Myocyte (in vitro differentiated cells): Measurements from ENCODE around the gene ATP5F1E. TPM values are rescaled to one million over a fixed set of nuclear protein-coding genes. Genes with fewer than 3 reads are reported as not detected.
A peak's percentile ranks its signal among the peaks of the same experiment; 100 is the strongest.
"Not testable (repeated sequence)": the region's sequence is repeated elsewhere in the genome, so short reads cannot be mapped to it uniquely, and the experiment has no call there.

Source experiments
- DNase-seq: peaks from one replicate; pipeline ENCODE4 v3.0.0-alpha.2; 2012; ENCODE audit warnings: low read depth
- total RNA-seq: library from RNA; depleted of rRNA; stranded (reverse); fragments of >200 nt; gene quantifications from 2 replicates; pipeline ENCODE4 v1.2.3, GENCODE V29; 2014

The ATP5F1E gene
- total RNA-seq, 1 donor from 2014 or later, result 29.0 TPM

- DNase-seq, result no peak
Observed at GRCh38 chr20:58992911-58993310, 39.2 kb downstream of the ATP5F1E start.

DNA sequence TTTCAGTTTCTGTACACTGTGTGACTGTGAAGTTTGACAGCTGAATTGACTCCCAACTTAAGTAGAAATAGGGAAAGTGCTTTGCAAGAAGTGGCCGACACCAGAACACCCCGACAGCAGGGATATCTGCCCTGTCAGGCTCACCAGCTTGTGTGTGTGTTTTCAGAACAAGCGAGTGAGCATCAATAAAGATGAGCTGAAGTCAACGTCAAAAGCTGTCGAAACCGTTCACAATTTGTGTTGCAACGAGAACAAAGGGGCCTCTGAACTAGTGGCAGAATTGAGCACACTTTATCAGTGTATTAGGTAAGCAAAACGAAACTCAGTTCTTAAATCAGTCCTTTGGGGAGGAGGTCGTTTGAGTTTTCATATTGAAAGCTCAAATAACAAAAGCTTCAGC is 40.4 kb downstream of the ATP5F1E start:
- no peak for DNase-seq

- no peak for DNase-seq
Observed at GRCh38 chr20:58990651-58991445, 41.3 kb downstream of the ATP5F1E start.

DNA sequence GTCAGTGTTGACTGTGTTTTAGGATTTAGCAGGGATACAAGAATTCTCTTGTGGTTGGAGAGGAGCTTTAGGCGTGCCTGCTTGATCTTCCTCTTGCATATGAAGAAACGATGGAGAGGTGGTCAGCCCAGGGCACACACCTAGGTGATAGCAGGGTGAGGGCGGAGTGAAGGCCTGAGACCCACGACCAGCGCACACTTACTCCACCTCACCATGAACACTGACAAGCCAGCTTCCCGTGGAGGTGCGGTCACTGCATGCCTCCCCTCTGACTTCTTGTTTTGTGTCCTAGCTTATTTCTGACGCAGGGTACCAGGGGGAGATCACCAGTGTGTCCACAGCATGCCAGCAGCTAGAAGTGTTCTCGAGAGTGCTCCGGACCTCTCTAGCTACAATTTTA is 42.9 kb downstream of the ATP5F1E start:
- DNase-seq, result no peak

DNA sequence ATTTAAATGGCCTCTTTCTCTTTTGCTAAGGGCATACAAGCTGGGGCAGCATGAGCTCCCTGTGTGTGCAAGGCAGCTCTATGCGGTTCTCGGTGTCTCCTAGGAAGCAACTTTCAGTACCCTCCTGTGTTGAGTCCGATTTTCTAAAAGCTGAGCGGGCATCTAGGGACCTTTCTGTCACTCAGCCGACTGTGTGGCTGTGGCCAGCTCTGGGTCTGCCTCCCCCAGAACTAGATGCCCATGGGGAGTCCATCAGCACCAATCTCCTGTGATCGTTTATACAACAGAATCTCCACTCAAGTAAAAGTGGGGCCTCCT is 43.6 kb downstream of the ATP5F1E start:
- DNase-seq, result no peak

GRCh38 chr20:58987790-58988564 is 44.2 kb downstream of the ATP5F1E start:
- peak; percentile 36 for DNase-seq

DNA sequence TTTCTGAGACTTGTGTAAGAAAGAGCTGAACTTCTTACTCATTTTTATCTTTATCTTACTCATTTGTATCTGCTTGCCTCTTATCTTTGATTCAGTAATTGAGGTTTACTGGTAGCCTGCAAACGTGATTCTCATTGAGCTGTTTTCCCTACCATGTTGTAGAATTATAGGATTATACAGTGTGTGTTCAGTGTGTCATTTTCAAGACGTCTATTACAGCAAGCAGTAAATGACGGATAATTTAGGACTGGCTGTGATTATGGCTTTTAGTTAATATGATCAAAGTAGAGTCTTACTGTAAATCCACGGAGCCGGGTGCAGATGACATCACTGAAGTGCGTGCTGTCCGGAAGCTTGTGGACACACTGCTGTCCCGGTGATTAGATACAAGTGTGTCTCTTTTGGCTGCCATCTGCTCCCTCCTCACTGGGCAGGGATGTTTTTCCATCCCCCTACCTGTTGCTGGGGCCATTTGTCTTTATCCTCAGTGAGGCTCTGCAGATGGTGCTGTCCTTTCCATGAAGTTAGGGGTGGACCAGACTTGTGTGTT is 45.1 kb downstream of the ATP5F1E start:
- DNase-seq, result no peak

DNA sequence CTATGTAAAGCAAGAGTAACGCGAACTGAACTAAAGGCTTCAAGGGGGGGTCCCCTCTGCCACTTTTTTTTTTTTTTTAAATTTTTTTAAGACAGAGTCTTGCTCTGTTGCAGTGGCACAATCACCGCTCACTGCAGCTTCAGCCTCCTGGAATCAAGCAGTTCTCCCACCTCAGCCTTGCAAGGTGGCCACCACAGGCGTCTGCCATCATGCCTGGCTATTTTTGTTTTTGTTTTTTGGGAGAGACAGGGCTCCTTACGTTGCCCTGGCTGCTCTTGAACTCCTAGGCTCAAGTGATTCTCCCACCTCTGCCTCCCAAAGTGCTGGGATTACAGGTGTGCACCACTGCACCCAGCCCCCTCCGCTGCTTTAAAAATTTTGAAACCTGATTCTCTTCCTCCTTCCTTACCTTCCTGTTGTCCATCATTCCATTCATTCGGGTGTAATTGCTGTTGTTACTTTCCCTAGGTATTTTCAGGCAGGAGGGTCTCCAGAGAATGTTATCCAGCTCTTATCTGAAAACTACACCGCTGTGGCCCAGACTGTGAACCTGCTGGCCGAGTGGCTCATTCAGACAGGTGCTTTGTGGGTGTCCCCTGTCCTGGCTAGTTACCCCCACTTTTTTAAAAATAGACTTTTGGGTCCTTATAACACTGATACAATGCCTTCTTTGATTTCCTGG is 45.7 kb downstream of the ATP5F1E start:
- no peak for DNase-seq

DNA sequence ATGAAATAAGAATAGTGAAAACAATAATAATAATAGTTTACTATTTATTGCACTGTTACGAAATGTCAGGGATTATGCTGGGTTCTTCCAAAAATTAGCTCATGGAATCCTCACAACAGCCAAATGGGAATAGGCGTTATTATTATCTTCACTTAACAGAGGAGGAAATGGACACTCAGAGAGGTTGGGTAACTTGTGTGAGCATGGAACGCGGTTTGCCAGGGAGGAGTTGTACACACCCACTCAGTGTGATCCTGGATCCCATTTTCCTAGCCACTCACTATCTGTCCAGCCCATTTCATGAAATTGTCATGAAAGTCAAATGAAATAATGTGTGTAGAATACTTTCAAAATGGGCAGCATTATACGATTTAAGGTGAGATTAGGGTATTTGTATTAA is 46.5 kb downstream of the ATP5F1E start:
- DNase-seq, result no peak

DNA sequence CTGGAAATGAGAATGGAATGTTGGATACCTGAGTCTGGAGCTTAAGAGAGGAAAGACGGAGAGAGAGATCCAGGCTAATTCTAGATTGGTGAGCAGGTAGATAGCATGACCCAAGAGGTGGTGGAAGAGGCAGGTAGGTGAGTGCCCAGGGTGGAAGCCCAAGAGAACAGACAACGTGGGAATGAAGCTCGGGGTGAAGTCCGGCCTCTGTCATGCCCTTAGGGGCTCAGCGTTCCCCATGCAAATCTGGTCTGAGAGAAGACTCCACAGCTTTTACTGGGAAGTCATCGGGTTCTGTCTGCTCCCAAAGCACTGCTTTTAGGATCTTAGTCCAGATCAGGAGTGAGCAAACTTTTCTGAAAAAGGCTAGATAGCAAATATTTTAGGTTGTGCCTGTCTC is 47.4 kb downstream of the ATP5F1E start:
- no peak for DNase-seq

DNA sequence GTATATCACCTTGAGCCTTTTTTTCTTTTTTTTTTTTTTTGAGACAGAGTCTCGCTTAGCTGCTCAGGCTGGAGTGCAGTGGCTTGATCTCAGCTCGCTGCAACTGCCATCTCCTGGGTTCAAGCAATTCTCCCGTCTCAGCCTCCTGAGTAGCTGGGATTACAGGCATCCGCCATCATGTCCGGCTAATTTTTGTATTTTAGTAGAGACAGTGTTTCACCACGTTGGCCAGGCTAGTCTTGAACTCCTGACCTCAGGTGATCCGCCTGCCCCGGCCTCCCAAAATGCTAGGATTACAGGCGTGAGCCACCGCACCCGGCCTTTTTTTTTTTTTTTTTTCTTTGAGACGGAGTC is 49.0 kb downstream of the ATP5F1E start:
- not testable (repeated sequence) for DNase-seq

DNA sequence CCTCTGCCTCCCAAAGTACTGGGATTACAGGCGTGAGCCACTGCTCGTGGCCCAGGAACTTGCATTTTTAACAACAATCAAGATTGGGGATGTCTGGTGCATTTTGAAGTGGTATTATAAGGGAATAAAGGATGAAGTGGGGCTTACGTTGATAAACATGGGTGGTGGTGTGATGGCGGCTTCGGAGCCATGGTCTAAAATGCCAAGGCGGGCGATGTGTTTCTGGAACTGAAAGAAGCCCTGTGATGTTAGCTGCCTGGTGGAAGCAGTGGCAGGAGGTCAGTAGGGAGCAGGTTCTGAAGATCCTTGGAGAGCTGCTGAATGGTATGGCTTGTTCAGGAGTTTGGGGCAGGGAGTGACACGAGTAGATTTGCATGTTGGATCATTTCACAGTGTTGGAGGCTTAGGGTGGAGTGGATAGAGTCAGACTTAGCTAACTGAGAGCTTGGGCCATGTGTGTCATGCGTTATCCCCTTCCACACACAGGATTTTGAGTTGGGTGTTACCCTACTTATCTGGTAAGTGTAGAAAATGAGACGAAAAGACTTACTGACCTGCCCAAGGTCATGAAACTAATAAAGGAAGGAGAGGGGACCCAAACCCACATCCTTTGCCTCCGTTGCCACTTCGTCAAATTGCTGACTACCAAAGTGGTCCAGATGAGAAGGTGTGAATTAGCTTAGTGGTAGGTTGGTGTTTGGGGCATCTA is 49.6 kb downstream of the ATP5F1E start:
- no peak for DNase-seq

- DNase-seq, result peak; percentile 30
Observed at GRCh38 chr20:58981628-58982364, 50.3 kb downstream of the ATP5F1E start.

DNA sequence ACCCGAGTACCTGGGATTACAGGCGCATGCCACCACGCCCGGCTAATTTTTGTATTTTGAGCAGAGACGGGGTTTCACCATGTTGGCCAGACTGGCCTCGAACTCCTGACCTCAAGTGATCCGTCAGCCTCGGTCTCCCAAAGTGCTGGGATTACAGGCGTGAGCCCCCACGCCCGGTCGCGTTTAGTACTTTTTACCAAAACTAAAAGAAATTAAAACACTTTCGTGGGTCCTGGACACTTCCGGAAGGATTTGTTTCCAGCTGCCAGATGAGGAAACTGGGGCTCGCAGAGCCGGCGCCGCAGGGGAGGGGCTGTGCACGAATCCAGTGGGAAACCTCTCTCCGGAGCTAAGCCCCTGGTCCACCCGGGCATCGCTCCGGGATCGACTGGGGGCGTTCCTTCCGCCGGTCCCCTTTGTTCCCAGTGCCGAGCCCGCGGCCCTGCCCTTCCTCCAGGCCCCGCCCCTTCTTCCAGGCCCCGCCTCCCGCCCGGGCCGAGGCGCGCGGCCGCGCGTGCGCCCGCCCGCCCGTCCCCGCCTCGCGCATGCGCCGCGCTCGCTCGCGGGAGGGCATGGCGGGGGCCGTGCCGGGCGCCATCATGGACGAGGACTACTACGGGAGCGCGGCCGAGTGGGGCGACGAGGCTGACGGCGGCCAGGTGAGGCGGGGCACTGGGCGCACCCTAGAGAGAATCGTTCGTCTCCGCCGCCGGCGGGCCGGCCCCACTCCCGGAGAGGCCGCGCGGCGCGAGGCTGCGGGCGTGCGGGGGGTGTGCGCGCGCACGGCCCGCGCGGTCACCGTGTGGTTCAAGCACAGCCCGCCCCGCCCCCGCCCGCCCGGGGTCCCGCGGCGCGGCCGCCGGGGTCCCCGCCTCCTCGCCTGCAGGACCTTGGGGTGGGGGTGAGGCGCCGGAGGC is 51.2 kb downstream of the ATP5F1E start, which contains the start of gene NELFCD:
Gene NELFCD (plus strand): TSS at position 546 of the 917 bp plus-strand sequence. CDS start 54 bp downstream, at position 600.
- peak; percentile 84 for DNase-seq

DNA sequence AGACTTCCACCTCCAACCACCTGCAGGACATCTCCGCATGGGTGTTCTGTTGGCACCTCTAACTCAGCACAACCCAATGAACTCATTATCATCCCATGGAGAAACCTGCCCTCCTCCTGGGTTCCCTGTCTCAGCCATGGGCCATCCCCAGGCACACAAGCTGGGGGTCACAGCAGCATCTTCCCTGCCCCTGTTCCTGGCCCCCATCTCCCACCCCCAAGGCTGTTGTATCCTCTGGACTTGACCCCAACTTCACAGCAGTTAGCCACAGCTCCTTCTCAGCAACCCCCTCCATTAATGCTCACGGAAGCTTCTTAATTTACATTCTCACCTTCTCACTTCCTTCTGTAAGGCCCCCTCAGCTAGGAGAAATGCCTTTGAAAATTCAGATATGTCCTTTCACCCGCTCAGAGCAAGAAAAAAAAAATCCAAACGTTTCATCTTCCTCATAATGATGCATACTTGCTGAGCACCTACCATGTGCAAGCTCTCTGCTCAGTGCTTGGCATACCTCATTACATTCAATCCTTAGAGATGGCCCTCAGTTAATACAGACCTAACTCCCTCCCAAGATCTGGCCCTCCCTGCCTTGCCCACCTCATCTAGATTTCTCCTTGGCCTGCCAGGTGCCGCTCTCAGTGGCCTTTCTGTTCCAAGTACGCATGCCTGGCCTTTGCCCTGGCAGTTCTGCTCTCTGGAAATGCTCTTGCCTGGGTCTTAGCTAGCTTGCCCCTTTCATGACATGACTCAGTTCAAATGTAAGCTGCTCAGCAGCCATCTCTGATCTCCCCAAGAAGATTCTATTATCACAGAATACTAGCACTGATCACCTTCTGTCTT is 53.6 kb downstream of the ATP5F1E start:
- no peak for DNase-seq

- DNase-seq, result no peak
Observed at GRCh38 chr20:58976061-58976730, 55.9 kb downstream of the ATP5F1E start.
